GM13977 (cell line): ENCODE results near the gene ARHGEF10L.

Experiments used
- DNase-seq: peaks from one replicate; pipeline ENCODE4 v3.0.0; 2012; ENCODE audit warnings: low spot score
- in situ Hi-C: fragments of 300-500 bp; cut with MboI; formaldehyde crosslinking; loops from one replicate; pipeline ENCODE4 v1.12.0; 2022; ENCODE audit warnings: low sequenced_read_pairs, low pct_unique_long_range_greater_than_20kb, mixed read lengths, inconsistent platforms; ENCODE audit not compliant: unreplicated experiment
- TF ChIP-seq, protein P1 (sequence below): IDR thresholded peaks from 2 replicates; pipeline ENCODE4 v1.5.1; 2012; ENCODE audit warnings: mild to moderate bottlenecking, control low read depth; ENCODE audit not compliant: insufficient read depth; ENCODE audit errors: extremely low read depth, missing control alignments

ARHGEF10L gene

GRCh38 chr1:17550729-17551584 is 11.5 kb downstream of the ARHGEF10L start:
- TF ChIP-seq, protein P1, sequence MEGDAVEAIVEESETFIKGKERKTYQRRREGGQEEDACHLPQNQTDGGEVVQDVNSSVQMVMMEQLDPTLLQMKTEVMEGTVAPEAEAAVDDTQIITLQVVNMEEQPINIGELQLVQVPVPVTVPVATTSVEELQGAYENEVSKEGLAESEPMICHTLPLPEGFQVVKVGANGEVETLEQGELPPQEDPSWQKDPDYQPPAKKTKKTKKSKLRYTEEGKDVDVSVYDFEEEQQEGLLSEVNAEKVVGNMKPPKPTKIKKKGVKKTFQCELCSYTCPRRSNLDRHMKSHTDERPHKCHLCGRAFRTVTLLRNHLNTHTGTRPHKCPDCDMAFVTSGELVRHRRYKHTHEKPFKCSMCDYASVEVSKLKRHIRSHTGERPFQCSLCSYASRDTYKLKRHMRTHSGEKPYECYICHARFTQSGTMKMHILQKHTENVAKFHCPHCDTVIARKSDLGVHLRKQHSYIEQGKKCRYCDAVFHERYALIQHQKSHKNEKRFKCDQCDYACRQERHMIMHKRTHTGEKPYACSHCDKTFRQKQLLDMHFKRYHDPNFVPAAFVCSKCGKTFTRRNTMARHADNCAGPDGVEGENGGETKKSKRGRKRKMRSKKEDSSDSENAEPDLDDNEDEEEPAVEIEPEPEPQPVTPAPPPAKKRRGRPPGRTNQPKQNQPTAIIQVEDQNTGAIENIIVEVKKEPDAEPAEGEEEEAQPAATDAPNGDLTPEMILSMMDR, result no peak
- in situ Hi-C loops, result no loop called here
- no peak for DNase-seq

GRCh38 chr1:17551755-17552234 is 12.3 kb downstream of the ARHGEF10L start:
- DNase-seq, result no peak
- in situ Hi-C loops, result no loop called here
- TF ChIP-seq, protein P1, result no peak

GRCh38 chr1:17553975-17554700 is 14.6 kb downstream of the ARHGEF10L start:
- in situ Hi-C loops, result no loop called here
- TF ChIP-seq, protein P1, result no peak
- no peak for DNase-seq

DNA sequence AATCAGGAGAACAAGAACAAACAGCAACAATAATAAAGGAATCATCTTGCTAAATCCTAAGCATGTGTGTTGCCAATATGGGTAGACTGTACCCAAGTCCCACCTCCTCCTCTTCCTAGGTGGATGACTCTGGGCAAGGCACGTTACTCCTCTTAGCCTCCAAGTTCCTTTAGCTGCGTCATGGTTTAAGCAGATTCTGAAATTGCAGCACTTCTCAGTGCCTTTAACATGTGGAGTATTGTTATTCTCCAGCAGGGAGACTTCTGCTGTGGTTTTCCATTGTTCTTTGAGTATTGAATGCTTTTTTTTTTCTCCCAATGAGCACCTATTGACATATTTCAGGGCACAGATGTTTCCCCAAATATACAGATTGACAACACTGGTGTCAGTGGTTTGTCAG is 15.5 kb downstream of the ARHGEF10L start:
- no peak for DNase-seq
- in situ Hi-C loops, result no loop called here
- TF ChIP-seq, protein P1, result no peak

DNA sequence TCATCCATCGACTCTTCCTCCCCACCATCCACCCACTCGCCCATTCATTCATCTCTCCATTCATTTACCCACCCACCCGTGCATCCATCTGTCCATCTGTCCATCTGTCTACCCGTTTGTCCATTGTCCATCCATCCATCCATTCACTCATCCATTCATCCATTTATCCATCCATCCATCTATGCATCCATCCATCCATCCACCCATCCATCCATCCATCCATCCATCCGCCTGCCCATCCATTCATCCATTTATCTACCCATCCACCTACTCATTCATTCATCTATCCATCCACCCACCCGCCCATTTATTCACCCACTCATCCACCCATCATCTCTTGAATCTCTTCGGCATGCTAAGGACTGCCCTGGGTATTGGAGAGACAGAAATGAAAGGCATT is 18.5 kb downstream of the ARHGEF10L start:
- DNase-seq, result no peak
- TF ChIP-seq, protein P1, result no peak
- in situ Hi-C loops, result no loop called here

DNA sequence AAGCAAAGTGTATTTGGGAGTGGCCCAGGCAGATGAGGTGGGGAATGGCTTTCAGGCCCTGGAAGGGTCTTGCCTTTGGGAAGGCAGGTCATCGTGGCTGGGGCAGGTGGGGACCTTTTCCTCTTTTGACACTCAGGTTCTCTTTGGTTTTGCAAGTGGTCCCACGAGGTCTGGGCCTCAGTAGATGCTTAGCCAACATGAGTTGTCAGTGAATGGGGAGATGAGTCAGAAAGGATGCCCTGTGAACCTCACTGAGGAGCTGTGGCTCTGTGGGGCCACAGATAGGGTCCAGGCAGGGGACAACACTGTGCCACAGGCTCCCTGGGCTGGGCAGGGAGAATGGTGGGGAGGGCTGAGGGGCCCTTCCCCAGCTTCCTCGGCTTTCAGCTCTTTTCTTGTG is 19.0 kb downstream of the ARHGEF10L start:
- no peak for DNase-seq
- TF ChIP-seq, protein P1, result no peak
- in situ Hi-C loops, result no loop called here
